HG03521 (cell line): ENCODE results near the gene DHRSX.
"Not testable (repeated sequence)": the region's sequence is repeated elsewhere in the genome, so short reads cannot be mapped to it uniquely, and the experiment has no call there.

ENCODE experiments used
- ATAC-seq: cut with Tn5 transposase; IDR thresholded peaks from one replicate; pipeline ENCODE4 v1.9.1; 2021; ENCODE audit warnings: mild to moderate bottlenecking, moderate library complexity; ENCODE audit not compliant: unreplicated experiment

DHRSX gene

DNA sequence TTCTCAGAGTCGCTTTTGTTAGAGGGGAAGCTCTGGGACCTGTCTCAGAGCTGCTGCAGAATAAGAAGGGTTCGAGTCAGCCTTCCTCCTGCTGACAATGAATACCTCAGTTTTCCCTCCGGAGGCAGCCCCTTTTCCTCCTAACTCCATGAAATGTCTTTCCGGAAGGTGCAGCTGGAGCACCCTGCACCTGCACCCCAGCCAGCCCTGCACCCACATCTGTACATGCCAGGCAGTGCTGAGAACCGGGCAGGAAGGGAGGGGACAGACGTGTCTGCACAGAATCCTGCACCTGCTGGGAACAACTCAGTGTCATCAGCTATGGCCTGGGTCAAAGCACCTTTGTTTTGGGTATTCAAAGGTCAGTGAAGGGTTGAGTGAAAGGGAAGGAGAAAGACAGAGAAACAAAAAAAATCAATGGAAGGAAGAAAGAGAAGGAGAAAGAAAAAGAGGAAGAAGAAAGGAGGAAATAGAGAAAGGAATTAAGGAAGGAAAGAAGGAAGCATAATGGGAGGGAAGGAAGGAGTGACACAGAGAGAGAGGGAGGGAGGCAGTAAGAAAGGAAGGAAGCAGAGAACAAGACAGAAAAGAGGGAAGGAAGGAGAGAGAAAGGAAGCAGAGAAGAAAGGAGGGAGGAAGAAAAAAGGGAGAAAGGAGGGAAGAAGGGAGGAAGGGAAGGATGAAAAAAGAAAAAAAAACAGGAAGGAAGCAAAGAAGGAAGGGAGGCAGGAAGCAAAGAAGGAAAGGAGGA lies 273.7 kb downstream of the DHRSX start:
- no peak for ATAC-seq

DNA sequence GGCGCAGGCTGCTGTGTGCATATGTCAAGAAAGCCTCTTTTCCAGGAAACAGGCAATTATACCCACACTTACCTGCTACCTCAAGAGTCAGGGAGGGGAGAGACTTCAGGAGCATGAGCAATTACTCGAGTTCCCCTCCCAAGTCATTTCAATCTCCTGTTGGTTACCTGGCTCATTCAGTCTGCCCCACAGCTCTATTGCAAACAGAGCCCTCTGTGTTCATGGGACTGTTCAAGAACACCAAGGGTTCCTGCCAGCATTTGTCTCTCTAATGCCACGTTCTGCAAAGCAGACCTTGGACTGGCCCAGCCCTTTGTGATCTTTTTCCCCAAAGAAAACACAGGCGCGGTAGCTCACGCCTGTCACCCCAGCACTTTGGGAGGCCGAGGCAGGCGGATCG lies 274.6 kb downstream of the DHRSX start:
- ATAC-seq, result no peak

DNA sequence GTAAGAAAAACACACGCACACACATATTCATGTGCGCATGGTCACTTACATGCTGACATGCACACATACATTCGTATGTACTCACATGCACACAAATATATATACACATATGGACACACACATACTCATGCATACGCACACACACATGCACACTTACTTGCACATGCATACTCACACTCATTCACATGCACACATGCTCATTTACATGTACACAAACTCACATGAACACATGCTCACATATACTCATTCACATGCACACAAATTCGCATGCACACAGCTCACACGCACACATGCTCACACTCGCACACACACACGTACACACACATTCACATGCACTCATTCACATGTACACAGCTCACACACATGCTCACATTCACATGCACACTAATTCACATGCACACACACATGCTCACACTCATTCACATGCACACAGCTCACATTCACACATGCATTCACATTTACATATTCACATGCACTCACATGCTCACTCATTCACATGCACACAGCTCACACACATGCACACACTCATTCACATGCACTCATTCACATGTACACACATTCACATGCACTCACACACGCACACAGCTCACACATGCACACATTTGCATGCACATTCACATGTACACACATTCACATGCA lies 276.1 kb downstream of the DHRSX start:
- ATAC-seq, result no peak

- no peak for ATAC-seq
Measured at GRCh38 chrX:2224161-2224560, 276.6 kb downstream of the DHRSX start.

DNA sequence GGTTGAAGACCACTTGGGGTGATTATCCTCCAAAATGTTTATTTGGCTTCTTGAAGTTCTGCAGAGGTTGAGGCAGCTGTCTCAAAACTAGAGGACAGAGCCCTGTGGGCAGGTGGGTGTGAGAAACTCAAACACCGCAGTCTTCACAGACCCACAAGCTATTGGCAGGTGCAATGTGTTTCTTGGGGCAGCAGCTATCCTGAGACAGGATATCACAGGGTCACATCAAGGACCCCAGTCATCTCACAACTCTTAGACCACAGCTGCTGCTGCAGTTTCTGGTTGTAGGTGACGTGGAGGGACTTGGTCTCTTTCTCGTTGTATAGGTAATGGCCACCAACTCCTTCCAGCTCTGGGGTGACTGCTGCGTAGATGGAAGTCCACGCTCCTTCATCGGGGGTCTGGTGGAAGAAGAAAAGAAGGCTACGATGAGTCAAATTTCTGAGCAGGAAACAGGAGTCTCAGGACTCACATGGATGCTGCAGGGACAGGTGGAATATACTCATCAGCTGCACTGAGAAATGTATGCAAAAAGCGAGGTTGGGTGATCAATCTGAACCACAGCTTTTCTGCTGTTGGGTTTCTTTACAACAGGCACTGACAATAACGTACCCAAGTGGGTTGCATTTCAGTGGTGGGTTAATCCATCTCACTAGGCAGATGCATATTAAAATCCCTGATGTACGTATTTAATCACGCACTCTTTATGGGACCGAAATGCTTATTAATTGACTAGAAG lies 279.8 kb downstream of the DHRSX start:
- no peak for ATAC-seq

GRCh38 chrX:2220296-2220695 lies 280.5 kb downstream of the DHRSX start:
- ATAC-seq, result no peak

GRCh38 chrX:2214138-2214823 lies 286.5 kb downstream of the DHRSX start:
- not testable (repeated sequence) for ATAC-seq

- ATAC-seq, result not testable (repeated sequence)
Measured at GRCh38 chrX:2211667-2212066, 289.1 kb downstream of the DHRSX start.

- no peak for ATAC-seq
Measured at GRCh38 chrX:2193273-2193592, 307.5 kb downstream of the DHRSX start.

DNA sequence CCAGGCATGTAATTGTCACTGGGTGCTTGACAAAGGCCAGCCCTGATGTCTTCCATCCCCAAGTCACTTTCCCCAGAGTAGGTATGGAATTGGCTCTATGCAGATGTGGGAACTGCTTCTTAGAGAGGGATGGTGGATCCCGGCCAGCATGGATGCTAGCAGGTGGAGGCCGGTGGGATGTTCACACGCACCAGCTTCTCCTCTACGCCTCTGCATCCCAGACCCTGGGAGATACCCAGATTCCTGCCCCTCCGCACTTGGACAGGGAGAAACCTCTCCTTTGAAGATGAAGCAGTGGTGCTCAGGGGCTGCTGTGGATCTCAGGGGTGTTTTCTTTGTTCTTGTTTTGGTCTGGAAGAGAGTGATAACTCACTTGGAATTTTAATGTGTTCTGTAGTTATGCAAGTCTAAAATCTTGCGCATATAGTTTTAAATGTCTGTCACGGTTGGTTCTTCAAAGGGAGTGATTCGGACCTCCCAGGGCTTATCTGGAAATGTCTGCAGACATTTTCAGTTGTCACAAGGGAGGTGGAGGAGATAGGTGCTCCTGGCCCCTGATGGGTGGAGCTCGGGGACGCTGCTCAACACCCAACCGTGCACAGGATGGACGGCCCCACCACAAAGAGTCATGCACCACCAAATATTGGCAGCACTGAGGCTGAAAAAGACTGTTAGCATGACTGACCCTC lies 308.0 kb downstream of the DHRSX start:
- no peak for ATAC-seq

DNA sequence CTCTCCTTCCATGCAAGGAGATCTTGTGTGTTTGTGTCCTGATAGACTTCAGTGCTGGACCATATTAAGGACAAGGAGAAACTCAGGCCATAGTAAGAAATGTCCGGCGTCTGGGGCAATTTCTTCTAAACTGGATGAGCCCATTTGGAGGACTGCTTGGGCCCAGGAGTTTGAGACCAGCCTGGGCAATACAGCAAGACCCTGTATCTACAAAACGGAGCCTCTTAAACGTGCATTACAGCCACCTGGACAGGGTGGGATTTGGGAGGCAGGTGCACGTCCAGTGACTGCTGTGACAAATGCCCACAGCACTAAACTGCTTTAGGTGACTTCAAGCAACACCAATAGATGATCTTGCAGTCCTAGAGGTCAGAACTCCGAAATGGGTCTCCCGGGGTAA lies 311.9 kb downstream of the DHRSX start:
- no peak for ATAC-seq

DNA sequence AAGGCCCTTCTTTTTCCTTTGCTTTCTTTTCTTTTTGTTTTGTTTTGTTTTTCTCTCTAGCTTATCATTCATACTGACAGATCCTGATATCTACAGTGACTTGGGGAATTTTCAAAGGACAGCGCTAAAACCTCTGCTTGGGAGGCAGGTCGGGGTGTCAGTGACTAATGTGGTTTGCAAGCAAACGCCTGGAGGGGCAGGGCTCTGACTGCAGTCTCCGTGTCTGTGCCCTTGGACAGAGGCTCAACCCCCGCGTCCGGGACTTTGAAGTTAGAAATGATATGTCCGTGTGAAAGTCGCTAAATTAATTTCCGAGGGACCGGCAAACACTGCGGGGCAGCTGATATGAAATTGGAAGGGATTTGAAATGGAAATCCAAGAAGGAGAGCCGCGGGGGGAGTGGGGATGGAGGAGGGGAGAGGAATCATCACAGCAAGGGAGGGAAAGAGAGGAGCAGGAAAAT lies 312.4 kb downstream of the DHRSX start:
- ATAC-seq, result no peak

DNA sequence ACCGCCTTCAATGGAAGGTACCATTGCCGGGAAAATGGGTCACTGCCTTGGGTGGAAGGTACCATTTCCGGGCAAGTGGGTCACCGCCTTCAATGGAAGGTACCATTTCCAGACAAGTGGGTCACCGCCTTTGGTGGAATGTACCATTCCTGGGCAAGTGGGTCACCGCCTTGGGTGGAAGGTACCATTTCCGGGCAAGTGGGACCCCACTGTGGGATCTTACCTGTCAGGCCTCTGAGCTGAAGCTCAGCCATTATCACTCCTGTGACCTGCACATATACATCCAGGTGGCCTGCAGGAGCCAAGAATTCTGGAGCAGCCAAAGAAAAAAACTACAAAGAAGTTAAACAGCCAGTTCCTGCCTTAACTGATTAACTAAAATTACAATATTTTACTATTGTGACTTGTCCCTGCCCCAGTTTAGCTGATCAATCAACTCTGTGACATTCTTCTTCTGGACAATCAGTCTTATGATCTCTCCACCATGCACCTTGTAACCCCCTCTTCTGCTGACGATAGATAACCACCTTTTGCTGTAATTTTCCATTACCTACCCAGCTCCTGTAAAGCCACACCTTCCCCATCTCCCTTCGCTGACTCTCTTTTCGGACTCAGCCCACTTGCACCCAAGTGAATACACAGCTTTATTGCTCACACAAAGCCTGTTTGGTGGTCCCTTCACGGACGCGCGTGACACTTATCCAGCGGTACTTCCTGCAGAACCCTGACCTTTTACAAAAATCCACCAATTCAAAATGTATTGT lies 313.2 kb downstream of the DHRSX start:
- ATAC-seq, result no peak

GRCh38 chrX:2185341-2186082 lies 315.3 kb downstream of the DHRSX start:
- no peak for ATAC-seq

- no peak for ATAC-seq
Measured at GRCh38 chrX:2184089-2184488, 316.7 kb downstream of the DHRSX start.

DNA sequence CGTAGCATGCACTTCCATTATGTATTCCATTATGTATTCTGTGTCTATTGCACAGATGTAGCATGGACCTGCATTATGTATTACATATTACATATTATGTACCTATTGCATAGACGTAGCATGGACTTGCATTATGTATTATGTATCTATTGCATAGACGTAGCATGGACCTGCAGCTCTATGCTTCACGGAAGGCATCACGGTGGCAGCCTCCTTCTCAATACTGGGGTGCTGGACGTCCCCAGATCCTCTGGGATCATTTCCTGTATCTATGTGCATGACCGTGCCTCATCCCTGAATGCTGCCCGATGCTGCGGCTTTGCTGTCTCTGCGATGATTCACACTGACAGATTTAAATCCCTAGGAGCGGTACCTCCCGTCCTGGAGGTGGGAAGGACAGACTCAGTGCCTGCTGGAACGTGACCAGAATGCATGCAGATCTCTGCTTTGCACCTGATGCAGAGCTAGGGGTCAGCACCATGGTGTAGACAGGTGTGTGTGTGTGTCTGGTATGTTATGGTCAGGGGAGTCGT lies 317.5 kb downstream of the DHRSX start:
- no peak for ATAC-seq

DNA sequence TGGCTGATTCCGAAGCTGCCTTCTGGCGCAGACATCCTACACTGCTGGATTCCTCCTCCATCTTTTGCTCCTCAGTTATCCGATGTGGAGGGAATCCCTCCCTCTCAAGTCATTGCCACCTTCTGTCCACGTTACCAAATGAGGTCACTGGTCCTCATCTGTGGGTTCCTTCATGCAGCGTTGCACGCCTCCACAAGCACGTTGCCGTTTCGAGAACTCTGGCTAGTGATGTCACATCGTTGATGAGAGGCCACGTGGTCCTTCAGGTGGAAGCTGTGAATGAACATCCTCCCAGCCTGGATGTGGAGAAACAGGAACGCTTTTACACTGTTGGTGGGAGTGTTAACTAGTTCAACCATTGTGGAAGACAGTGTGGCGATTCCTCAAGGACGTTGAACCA lies 323.2 kb downstream of the DHRSX start:
- no peak for ATAC-seq

DNA sequence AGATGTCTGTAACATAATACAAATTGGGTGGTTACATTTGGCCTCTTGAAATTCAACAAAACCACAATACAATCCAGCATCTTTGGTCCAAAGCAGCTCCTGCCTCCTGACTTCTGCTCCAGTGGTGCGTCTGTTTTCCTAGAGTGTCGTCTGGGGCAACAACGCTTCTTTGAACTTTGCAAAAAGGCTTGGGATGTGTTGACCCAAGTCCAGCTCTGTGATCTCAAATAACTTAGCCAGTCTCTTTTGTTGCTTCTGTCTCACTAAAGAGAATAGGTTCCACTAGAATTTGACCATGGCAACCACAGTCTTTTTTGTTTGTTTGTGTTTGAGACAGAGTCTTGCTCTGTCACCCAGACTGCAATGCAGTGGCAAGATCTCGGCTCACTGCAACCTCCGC lies 324.0 kb downstream of the DHRSX start:
- ATAC-seq, result no peak

DNA sequence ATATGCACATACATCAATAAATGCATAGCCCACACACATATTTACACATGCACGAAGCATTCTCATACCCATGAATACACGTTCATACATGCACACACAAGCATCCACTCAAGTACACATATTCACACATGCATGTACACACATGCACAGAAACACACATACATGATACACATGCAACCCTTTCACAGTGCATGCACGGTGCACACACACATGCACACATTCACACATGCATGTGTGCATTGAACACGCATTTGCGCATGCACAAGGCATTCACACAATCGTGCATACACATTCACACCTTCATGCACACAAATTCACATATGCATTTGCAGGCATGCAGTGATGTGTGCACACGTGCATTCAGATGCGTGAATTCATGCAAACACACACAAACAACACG lies 324.5 kb downstream of the DHRSX start:
- no peak for ATAC-seq
